B cell (primary cell): ENCODE results near the gene P2RX6.

Source experiments
- EZH2 ChIP-seq: IDR thresholded peaks from 2 replicates; pipeline ENCODE4 v1.6.1; 2012; ENCODE audit warnings: borderline replicate concordance, low read depth, mild to moderate bottlenecking, moderate library complexity, low read length; ENCODE audit not compliant: insufficient read depth, poor library complexity, severe bottlenecking
- TF ChIP-seq, protein P1 (sequence below): fragments of 200-600 bp; IDR thresholded peaks from one replicate; pipeline ENCODE4 v1.8.0; 2022; ENCODE audit warnings: antibody characterized with exemption, mild to moderate bottlenecking

DNA sequence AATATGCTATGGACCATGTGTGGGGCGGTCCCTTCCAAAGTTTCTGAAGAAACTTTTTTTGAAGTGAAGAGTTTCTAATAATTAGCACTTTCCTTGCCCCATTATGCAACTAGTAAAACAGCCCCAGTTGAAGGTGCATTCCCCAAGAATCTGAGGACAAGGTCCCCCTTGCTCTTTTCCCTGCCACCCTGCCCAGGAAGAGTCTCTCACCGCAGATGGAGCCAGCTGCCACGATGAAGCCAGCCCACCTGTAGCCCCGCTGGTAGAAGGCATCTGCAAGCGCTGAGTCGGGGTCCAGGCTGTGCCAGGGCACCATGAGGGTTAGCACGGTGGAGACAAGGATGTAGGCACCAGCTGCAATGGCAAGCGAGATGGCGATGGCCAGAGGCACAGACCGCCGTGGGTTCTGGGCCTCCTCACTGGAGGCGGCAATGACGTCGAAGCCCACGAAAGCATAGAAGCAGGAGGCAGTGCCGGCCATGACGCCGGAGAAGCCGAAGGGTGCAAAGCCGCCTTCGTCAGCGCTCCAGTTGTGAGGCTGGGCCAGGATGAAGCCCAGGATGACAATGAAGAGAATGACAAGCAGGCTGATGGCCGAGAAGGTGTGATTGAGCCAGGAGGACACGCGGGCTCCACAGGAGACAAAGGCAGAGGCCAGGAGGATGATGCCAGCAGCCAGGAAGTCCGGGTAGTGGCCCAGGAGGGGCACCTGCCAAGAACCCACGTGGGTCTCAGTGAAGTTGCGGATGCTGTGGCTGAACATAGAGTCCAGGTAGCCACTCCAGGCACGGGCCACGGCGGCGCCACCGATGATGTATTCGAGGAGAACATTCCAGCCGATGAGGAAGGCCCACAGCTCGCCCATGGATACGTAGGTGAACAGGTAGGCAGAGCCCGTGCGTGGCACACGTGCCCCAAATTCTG, 15.9 kb downstream of the P2RX6 start:
- TF ChIP-seq, protein P1, sequence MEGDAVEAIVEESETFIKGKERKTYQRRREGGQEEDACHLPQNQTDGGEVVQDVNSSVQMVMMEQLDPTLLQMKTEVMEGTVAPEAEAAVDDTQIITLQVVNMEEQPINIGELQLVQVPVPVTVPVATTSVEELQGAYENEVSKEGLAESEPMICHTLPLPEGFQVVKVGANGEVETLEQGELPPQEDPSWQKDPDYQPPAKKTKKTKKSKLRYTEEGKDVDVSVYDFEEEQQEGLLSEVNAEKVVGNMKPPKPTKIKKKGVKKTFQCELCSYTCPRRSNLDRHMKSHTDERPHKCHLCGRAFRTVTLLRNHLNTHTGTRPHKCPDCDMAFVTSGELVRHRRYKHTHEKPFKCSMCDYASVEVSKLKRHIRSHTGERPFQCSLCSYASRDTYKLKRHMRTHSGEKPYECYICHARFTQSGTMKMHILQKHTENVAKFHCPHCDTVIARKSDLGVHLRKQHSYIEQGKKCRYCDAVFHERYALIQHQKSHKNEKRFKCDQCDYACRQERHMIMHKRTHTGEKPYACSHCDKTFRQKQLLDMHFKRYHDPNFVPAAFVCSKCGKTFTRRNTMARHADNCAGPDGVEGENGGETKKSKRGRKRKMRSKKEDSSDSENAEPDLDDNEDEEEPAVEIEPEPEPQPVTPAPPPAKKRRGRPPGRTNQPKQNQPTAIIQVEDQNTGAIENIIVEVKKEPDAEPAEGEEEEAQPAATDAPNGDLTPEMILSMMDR, result no peak
- no peak for TF ChIP-seq EZH2
